Epithelial cell of proximal tubule (primary cell): ENCODE data around the gene ACAD10. TPM values are rescaled to one million over a fixed set of nuclear protein-coding genes. Genes with fewer than 3 reads are reported as not detected.

Source experiments
- DNase-seq: peaks from one replicate; pipeline ENCODE4 v3.0.0-alpha.2; 2011; ENCODE audit warnings: low read depth
- H3K4me3 ChIP-seq: 2 replicates; pipeline ENCODE4 v1.5.1; 2011; ENCODE audit warnings: low read depth, mild to moderate bottlenecking, low read length
- CTCF ChIP-seq: conservative IDR thresholded peaks from 2 replicates; pipeline ENCODE4 v1.5.1; 2012; ENCODE audit warnings: low read depth, mild to moderate bottlenecking, low read length
- total RNA-seq: library from RNA; depleted of rRNA; stranded (reverse); fragments of >200 nt; gene quantifications from 2 replicates; pipeline ENCODE4 v1.2.3, GENCODE V29; 2015

The ACAD10 gene
- total RNA-seq, 1 donor from 2014 or later: 15.6 TPM

- no peak overlapping the region for H3K4me3 ChIP-seq
- TF ChIP-seq CTCF: no peak
- DNase-seq: no peak
Observed at GRCh38 chr12:111792856-111793235, 107.0 kb downstream of the ACAD10 start.

GRCh38 chr12:111798182-111798581, 112.3 kb downstream of the ACAD10 start:
- H3K4me3 ChIP-seq: no peak overlapping the region
- no peak for TF ChIP-seq CTCF
- DNase-seq: no peak

GRCh38 chr12:111799758-111800157, 113.9 kb downstream of the ACAD10 start:
- no peak for TF ChIP-seq CTCF
- no peak overlapping the region for H3K4me3 ChIP-seq
- no peak for DNase-seq

GRCh38 chr12:111803038-111803626, 117.3 kb downstream of the ACAD10 start:
- TF ChIP-seq CTCF: no peak
- DNase-seq: no peak
- H3K4me3 ChIP-seq: no peak overlapping the region

- TF ChIP-seq CTCF: no peak
- DNase-seq: no peak
- H3K4me3 ChIP-seq: no peak overlapping the region
Observed at GRCh38 chr12:111803851-111804250, 118.0 kb downstream of the ACAD10 start.

GRCh38 chr12:111806304-111806703, 120.5 kb downstream of the ACAD10 start:
- no peak for TF ChIP-seq CTCF
- no peak for DNase-seq
- H3K4me3 ChIP-seq: no peak overlapping the region

Other genes with a start within 250 kb of the ACAD10 start
- gene ATXN2, start 86.7 kb upstream of the ACAD10 start, total RNA-seq: 14.2 and 17.7 TPM in 2 replicates
- 13.7 and 19.9 TPM in 2 replicates for gene BRAP, start 97 bp upstream of the ACAD10 start, total RNA-seq
- gene ALDH2, start 80.9 kb downstream of the ACAD10 start, total RNA-seq: 19.3 and 25.2 TPM in 2 replicates
- gene MAPKAPK5, start 156.2 kb downstream of the ACAD10 start, total RNA-seq: 45.0 and 45.4 TPM in 2 replicates